ENCODE results near the gene LRRC74A.

Gene LRRC74A

DNA sequence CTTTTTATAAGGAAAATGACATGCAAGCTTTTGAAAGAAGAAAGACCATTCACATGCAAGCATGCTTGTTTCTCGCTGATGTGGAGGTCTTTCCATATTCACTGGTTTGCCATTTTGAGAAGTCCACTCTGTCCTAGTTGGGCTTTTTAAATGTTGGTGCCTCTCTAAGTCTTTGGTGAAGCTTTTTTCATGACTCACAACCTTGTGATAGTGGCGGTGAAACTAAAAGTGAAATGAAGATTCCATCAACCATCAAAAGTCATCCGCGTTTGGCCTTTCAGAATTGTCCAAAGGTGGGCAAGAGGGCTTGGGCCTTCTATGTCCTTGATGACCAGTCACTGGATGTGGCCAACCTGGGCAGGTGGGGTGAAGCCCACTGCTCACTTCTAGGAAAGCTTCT is 4.3 kb downstream of the LRRC74A start:
- TF ChIP-seq, protein P1, sequence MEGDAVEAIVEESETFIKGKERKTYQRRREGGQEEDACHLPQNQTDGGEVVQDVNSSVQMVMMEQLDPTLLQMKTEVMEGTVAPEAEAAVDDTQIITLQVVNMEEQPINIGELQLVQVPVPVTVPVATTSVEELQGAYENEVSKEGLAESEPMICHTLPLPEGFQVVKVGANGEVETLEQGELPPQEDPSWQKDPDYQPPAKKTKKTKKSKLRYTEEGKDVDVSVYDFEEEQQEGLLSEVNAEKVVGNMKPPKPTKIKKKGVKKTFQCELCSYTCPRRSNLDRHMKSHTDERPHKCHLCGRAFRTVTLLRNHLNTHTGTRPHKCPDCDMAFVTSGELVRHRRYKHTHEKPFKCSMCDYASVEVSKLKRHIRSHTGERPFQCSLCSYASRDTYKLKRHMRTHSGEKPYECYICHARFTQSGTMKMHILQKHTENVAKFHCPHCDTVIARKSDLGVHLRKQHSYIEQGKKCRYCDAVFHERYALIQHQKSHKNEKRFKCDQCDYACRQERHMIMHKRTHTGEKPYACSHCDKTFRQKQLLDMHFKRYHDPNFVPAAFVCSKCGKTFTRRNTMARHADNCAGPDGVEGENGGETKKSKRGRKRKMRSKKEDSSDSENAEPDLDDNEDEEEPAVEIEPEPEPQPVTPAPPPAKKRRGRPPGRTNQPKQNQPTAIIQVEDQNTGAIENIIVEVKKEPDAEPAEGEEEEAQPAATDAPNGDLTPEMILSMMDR (conservative IDR thresholded peaks at IDR 0.05; ENCODE audit: low read depth, low read length): no peak
- DNase-seq (ENCODE audit: low read depth): no peak
- H3K4me3 ChIP-seq (ENCODE audit: low read length): no peak overlapping the region

GRCh38 chr14:76832503-76832988 is 6.3 kb downstream of the LRRC74A start:
- no peak for DNase-seq (ENCODE audit: low read depth)
- no peak overlapping the region for H3K4me3 ChIP-seq (ENCODE audit: low read length)
- TF ChIP-seq, protein P1 (conservative IDR thresholded peaks at IDR 0.05; ENCODE audit: low read depth, low read length): no peak

- TF ChIP-seq, protein P1 (conservative IDR thresholded peaks at IDR 0.05; ENCODE audit: low read depth, low read length): no peak
- DNase-seq (ENCODE audit: low read depth): no peak
- H3K4me3 ChIP-seq (ENCODE audit: low read length): no peak overlapping the region
Measured at GRCh38 chr14:76833011-76833410, 6.8 kb downstream of the LRRC74A start.

DNA sequence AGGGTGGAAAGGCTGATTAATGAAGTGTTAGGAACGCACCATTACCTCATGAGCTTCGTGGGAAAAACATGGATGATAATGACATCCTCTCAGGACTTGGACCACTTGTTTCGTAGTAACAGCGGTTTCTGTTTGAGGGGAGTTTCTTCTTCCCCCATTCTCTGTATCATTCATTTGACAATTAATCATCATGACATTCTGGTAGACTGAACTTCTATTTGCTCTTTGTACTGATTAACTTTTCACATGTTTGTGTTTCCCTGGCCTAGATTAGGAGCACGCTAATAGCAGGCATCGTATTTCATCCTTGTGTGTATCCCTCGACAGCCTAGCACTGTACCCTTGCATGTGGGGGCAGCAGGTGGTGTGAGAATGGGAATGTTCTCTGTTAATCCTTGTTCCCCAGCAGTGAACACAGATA is 8.0 kb downstream of the LRRC74A start:
- TF ChIP-seq, protein P1 (conservative IDR thresholded peaks at IDR 0.05; ENCODE audit: low read depth, low read length): no peak
- no peak for DNase-seq (ENCODE audit: low read depth)
- no peak overlapping the region for H3K4me3 ChIP-seq (ENCODE audit: low read length)

DNA sequence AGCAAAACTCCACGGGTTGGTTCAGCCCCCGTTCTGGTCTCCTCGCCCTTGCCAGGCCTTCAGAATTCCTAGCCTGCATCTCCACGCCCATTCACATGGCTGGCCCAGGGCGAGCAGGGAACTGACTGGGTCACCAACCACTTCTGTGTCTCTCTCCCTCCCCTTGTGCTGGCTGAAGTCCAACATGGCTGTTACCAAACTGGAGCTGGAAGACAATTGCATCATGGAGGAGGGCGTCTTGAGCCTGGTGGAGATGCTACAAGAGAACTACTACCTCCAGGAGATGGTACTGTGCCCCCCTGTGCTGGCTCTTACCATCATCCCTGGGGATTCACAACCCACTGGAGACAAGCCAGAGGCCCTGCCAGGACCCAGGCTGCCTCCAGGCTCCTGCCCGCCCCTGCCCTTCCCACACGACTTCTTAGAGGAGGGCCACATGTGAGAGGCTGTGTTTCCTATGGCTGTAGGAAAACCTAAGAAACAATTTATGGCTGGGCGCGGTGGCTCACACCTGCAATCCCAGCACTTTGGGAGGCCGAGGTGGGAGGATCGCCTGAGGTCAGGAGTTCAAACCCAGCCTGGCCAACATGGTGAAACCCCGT is 9.9 kb downstream of the LRRC74A start:
- no peak overlapping the region for H3K4me3 ChIP-seq (ENCODE audit: low read length)
- no peak for DNase-seq (ENCODE audit: low read depth)
- TF ChIP-seq, protein P1 (conservative IDR thresholded peaks at IDR 0.05; ENCODE audit: low read depth, low read length): no peak

DNA sequence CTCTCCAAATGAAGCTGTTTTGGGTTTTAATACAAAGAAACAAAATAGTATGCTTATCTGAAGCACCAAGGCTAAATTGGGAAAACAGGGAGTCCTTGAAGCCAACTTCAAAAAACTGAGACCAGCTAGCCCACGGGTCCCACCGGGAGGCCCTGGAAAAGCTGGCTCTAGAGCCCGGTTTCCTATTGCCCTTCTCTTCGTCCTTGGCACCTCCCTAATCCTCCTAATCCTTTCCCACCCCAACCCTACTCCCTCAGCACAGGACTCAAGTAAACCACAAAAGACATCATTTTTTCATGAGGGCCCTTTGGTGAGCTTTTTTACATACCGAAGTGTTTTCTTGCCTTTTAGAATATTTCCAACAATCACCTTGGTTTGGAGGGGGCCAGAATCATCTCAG is 11.3 kb downstream of the LRRC74A start:
- H3K4me3 ChIP-seq (ENCODE audit: low read length): no peak overlapping the region
- TF ChIP-seq, protein P1 (conservative IDR thresholded peaks at IDR 0.05; ENCODE audit: low read depth, low read length): no peak
- DNase-seq (ENCODE audit: low read depth): no peak

GRCh38 chr14:76842414-76842813 is 16.2 kb downstream of the LRRC74A start:
- H3K4me3 ChIP-seq (ENCODE audit: low read length): no peak overlapping the region
- DNase-seq (ENCODE audit: low read depth): no peak
- TF ChIP-seq, protein P1 (conservative IDR thresholded peaks at IDR 0.05; ENCODE audit: low read depth, low read length): no peak
